GM18498 (cell line): ENCODE data around the gene CABLES2.

Source experiments
- ATAC-seq: cut with Tn5 transposase; IDR thresholded peaks from one replicate; pipeline ENCODE4 v1.9.1; 2021; ENCODE audit warnings: mild to moderate bottlenecking, moderate library complexity; ENCODE audit not compliant: unreplicated experiment

Gene CABLES2, protein sequence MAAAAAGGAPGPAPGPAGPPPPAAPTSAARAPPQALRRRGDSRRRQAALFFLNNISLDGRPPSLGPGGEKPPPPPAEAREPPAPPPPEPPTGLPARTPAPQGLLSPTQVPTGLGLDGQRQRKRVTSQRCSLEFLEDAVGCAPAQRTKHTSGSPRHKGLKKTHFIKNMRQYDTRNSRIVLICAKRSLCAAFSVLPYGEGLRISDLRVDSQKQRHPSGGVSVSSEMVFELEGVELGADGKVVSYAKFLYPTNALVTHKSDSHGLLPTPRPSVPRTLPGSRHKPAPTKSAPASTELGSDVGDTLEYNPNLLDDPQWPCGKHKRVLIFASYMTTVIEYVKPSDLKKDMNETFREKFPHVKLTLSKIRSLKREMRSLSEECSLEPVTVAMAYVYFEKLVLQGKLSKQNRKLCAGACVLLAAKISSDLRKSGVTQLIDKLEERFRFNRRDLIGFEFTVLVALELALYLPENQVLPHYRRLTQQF

DNA sequence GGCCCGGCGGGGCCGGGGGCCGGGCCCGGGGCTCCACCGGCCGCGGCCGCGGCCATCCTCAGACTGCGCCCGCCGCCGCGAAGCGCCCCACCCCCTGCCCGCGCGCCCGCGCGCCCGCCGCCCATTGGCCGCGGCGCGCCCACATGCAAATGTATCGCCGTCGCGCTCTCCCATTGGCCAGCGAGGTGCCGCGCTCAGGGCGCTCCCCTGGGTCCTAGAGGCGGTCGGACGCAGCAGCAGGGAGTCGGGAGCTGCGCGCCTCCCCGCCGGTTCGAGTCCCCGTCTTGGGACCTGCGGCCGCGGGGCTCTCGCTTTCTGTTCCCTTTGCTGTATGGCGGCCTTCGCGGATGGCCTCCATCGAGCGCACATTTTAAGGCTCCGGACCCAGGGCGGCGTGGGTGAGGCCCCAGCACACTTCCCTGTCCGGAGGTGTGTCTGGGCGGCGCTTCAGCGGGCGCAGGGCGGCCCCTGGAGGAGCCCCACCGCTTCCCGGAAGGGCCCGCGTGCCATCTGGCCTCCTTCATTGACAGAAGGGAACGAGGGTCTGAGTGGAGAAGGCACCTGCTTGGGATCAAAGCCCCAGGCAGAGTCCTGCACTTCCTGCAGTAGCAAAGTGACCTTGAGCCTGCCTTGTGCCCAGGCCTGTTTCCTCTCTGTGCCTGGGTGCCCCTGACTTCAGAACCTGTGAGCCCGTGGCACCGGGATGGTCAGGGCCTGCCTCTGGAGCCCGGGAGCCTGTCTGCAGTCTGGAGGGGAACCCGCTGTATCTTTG lies at the start of gene CABLES2:
CABLES2 (minus strand) TSS at position 65 of the 772 bp plus-strand sequence; CDS start at position 56, 9 bp downstream.
- ATAC-seq, result peak; percentile 88

DNA sequence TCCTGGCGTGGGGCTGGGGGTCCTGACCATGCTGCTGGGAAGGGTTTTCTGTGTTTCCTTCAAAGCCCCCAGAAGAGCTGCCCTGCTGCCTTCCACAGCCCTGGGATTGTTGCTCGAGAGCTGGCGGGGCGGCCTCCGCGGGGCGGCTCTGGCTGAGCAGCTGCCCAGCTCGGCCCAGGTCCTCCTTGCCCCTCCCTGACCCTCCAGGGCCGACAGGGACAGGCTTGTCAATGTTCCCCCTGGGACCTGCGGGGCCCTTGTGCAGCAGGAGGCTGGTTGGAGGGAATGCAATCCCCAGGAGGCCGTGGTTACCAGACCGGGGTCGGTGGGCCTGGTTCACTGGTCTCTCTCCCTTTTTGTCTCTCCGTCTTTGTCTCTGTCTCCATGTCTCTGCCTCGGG lies 48.8 kb upstream of the CABLES2 start:
- ATAC-seq, result no peak

DNA sequence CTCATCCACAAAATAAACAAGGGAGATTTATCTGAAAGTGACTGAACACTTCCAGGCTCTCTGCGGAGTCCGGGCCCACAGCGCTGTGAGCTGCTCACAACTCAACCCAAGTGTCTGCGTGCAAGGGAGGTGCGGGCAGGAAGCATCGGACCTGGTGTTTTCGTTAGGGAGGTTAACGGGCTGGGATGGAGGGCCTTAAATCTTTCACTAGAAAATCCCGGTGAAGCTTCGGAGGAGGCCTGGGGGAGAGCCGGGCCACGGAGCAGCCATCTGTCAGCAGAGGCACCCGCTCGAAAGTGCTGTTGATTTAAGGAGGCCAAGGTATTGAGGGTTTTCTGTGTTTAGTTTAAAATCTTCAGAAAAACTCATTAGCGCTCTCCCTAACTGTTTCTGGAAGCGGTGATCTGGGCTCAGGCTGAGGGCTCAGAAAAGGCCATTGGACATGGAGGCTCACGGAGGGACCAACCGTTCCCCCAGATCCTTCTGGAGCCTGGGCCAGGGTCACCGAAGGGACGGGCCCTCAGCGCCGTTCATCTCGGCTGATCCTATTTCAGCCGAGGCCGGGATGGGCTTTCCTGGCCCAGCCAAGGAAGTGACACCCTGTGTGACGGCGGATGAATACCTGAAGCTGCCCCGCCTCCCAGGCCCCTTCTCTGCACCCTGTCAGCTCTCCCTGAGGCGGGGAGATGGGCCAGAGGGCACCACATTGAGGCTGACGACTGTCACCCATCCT lies 48.0 kb upstream of the CABLES2 start:
- ATAC-seq, result no peak

DNA sequence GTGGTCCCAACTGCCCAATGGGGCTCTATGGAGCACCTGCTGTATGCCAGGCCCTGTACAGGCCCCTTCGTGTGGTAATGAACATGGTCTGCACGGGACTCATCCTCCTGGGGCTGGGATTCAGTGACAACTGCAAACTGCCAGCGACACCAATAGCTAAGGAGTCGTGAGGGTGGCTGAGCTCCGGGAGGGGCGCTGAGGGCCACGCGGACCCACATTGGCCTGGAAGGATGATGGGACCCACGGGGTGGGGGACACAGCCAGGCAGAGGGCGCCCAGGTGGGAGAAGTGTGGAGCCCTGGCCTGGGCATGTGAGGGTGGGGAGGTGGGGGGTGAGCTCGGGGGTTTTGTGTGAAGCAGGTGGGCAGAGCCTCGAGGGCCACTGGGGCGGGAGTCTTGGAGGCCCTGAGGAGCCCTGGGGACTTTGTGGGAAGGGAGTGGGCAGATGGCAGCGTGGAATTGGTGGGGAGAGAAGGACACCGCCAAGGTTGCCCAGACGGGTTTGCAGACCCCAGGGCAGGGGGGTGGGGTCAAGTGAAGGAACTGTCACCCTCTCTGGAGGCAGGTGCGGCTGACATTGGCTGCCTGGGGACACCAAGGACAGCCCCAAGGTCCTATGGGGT lies 46.2 kb upstream of the CABLES2 start:
- ATAC-seq, result no peak

DNA sequence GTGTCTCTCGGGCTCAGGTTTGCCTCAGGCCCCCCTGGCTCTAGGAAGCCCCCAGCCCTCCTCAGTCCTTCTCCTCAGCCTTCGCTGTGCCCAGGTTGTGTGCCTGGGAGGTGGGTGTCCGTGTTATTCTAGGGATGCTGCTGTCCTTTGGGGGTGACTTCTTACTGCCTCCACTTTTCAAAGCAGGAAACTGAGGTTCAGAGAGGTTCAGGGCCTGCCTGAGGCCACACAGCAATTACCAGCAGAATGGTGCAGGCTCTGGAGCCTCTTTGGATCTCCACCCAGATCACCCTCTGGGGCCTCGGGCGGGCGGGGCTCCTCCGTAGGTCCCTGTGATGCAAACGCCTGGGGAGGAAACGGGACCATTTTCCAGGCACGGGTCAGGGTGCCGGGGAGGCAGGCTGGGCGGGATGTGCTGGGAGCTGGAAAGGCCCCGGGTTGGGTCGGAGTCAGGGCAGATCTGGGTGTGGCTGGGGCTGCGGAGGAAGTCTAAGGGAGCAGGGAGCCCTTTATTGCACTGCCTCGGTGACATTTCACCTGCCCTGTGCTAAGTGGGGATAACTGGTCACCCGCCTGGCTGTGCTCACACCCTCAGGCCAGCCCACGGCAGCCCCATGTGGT lies 45.5 kb upstream of the CABLES2 start:
- ATAC-seq, result no peak

DNA sequence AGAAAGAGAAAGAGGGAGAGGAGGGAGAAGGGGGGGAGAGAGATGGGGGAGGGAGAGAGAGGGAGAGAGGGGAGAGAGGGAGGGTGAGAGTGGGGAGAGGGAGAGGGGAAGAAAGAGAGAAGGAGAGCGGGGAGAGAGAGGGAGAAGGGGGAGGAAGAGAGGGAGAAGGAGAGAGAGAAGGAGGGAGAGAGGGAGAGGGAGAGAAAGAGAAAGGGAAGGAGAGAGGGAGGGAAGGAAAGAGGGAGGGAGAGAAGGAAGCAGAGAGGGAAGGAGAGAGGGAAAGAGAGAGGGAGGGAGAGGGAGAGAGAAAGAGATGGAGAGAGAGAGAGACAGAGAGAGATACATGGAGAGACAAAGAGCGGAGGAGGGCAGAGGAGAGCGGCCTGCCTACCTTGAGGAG lies 44.9 kb upstream of the CABLES2 start:
- no peak for ATAC-seq

DNA sequence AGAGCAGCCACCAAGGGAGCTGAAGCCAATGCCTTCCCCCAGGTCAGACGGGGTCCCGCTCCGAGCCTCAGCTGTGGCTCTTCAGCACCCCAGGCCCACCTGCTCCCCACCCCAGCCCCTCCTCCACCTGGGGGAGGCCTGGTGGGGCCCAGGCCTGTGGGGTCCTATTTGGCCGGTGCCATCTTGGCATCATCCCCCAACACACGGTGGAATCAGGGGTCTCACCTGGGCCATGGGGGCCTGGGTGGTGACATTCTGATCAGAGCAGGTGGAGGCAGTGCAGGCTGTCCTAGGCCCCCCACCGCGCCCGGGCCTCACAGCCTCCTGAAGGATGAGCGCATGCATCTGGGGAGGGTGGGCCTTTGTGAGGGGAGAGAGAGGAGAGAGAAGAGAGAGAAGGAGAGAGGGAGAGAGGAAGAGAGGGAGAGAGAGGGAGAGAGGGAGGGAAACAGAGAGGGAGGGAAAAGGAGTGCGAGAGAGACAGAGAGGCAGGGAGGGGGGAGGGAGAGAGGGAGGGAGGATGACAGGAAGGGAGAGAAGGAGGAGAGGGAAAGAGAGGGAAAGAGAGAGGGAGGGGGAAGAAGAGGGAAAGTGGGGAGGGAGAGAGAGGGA lies 44.2 kb upstream of the CABLES2 start:
- ATAC-seq, result no peak

DNA sequence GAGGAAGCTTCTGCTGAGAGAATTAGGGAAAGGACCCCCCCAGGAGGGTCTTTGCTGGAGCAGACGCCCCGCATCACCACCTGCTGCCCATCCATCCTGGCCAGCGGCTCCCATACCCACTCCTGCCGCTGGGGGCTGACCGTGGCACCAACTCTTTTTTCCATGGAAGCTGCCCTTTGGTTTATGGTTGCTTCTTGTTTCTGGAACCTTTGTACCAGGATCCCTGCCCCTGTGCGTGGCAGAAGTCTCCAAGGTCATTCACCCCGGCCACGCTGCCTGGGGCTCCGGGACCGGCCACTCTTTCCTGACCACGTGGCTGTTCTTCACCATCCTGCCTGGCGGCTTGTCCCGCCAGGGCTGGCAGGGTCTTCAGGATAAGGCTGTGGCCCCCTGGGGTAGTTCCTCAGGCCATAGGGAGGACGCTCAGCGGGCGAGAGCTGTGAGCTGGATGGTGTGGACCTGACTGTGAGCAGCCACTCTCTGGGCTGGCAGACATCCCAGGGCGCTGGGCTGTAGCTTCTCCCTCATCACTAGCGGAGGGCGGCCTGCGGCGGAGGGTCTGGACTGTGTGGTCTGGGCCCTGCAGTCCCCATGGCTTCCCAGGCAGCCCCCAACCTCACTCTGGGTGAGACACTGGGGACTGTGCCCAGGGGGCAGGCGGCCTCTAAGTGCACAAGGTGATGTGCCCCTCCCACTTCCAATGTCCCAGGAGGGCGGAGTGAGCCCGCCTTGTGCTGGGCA lies 43.0 kb upstream of the CABLES2 start:
- no peak for ATAC-seq

DNA sequence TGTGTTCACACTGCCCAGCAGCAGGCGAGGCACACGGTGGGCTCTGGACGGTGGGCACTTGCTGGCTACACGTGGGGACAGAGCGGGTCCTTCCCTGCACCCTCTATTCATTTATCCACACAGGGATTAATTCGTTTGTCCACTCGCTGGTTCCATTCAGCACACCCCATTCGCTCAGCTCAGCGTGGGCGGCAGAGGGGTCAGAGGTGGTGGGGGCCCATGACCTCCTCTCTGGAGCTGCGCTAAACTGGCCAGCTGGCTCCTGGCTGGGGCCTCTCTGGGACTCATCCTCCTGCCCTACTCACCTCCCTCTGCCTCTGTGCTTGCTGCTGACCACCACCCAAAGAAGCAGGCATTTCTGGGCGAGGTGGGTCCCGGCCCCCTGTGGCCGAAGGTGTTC lies 41.7 kb upstream of the CABLES2 start:
- ATAC-seq, result no peak

DNA sequence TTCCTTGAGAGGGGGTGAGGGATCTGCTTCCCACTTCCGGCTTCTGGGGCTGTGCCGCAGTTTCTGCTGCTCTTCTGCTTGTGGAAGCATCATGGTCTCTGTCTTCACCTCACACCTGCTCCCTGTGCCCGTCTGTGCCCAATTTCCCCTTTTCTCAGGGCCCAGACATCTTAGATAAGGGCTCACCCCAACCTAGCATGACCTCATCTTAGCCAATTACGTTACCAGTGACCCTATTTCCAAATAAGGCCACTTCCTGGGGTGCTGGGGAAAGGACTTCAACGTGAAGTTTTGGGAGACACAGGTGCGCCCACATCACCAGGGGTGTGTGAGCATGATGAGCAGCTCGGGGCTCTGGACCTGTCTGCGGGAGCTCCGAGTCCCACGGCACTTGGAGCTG lies 41.0 kb upstream of the CABLES2 start:
- ATAC-seq, result no peak

DNA sequence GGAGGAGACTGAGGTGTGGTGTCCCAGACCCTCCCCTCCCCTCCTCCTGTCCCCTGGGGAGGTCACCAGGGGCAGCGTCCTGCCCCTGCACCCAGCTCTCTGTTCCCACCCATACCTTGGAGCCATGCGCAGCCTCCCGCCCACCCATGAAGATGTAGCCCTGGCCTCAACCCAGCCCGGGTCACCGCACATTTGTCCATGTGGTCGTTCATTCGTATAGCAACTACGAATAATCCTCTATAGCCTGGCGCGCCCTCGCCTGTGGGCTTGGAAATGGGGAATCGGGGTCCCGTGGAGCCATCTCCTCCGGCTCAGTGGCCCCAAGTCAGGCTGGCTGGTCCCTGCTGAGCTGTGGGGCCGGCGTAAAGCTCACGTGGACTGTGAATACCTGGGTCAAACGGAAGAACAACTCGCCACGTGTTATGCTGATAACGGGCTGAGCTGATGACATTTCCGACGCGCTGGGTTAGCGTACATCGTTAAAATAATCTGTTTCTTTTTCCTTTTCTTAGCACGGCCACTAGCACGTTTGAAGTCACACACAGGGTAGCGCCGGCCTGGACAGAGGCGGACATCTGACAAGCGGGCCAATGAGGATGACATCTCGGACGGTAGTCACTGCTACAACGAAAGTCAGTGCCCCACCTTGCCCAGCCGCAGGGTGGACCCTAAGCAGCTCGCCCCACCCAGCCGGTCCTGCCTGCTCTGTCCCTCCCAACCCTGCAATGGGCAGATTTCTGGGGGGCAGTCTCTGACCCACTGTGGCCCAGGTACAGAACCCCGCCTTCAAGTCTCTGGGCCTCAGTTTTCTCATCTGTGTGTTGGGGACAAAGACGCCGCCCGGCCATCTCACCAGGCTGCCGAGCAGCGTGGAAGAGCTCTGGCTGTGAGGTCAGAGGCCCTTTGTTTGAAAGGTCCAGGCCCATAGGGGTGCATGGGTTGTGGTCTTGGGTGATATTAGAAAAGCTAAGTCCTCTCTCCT lies 40.1 kb upstream of the CABLES2 start:
- ATAC-seq, result no peak

DNA sequence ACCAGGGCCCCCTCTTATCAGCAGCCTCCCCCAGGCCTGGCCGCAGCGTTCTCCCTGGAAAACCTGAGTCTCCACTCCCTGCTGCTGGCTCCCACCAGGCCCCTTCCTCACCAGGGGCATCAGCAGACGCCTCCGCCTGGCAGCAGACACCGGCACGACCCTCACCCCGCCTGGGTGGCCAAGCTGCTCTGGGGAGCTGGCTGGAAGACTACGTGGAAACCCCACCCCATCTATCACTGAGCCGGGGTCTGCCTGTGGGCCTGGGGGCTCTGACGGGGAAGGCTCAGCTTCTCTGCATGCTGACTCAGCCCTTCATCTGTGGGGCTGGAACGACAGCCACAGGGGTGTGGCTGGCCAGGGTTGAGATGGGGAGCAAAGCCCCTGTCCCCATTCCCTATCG lies 39.4 kb upstream of the CABLES2 start:
- ATAC-seq, result no peak

DNA sequence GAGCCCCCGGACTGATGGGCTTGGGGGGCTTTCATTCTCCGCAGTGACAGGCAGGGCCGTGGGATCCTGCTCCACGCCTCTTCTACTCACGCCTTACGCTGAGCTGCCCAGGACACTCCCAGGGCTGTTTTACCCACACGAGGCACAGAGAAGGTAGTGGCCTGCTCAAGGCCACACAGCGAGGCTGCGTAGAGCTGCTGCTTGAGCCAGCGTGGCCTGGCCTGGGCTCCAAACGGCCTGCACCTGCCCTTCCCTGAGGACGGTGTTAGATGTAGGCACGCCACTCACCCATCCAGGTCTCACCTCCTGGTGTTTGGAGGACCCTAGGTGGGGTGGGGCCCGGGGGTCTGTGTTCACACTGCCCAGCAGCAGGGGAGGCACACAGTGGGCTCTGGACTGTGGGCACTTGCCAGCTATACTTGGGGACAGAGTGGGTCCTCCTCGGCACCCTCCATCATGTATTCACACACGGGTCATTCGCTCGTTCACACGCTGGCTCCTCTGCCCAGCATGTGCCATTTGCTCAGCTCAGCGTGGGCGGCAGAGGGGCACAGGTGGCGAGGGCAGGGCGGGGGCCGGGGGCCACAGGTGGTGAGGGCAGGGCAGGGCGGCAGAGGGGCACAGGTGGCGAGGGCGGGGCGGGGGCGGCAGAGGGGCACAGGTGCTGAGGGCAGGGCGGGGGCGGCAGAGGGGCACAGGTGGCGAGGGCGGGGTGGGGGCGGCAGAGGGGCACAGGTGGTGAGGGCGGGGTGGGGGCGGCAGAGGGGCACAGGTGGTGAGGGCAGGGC lies 38.7 kb upstream of the CABLES2 start:
- ATAC-seq, result no peak

DNA sequence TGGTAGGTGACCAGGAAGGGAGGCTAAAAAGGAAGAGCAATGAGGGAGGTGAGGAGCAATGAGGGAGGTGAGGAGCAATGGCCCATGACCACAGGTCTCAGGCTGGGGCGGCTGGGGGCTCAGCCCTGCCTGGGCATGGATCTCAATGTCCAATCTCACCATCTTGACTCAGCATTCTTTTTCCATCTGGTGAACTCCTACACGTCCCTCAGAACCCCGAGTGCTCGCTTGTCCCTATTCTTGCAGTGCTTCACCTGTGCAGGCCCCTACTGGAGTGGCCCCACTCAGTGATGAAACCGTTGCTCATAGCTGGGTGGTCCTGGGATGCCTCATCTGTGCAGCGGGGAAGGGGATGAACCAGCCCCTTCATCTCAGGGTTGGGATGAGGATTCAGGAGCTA lies 37.2 kb upstream of the CABLES2 start:
- no peak for ATAC-seq

DNA sequence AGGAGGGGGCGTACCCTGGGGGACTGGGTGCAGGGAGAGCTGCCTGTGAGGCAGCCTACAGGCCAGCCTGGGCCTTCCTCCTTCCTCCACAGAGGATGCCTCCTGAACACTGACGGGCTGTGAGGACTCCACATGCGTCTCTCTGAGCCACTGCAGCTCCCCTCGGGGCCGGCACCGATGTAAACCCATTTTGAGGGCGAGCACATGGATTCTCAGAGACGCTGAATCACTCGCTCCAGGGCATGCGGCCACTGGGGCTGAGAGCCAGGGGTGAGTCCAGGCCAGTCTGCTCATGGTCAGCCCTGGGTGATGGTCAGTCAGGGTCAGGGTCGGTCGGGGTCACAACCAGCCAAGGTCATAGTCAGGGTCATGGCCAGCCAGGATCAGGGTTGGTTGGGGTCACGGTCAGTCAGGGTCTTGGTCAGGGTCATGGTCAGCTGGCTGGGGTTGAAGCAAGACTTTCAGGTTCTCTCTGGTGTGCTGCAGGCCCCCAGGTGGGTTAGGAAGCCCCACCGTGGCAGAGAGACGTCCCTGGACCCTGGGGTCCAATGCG lies 35.0 kb upstream of the CABLES2 start:
- no peak for ATAC-seq

DNA sequence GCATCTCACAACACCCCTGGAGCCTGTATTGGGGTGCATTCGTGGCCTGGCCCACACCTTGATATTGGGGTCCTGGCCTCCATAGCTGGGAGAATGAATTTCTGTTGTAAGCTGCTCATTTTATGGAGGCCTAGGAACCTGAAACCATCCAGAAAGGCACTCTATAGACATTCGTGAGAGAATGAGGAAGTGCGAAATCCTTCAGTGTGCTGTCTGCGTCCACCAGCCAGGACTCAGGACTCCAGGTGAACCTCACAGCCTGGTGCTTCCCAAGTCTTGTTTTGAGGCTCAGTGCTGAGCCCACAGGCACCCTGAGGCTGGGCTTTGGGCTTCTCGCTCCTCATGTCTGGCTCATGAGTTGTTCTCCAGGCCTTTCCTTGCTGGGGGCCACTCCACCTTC lies 32.1 kb upstream of the CABLES2 start:
- no peak for ATAC-seq

DNA sequence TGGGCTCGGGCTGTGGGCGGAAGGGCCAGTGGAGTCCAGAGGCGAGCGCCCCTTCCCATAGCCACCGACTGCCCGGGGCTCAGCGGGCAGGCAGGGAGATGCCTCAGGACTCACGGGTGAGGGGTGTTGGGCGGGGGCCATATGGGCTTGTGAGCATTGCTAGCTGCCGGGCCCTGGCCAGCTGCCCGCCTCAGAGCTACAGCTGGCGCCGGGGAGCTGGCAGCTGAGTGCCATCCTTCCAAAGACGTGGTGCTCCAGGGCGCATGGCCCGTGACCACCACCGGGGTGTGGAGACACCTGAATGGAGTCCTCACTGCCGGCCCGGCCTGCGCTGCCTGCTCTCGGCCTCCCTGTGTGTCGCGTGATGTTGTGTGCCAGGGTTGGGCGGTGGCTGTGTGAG lies 30.8 kb upstream of the CABLES2 start:
- ATAC-seq, result no peak
